HG03097 (cell line): ENCODE measurements around the gene ALAS1.
A peak's percentile ranks its signal among the peaks of the same experiment; 100 is the strongest.

Experiments
- ATAC-seq: cut with Tn5 transposase; IDR thresholded peaks from one replicate; pipeline ENCODE4 v1.9.1; 2021; ENCODE audit not compliant: unreplicated experiment, low FRiP score

Gene ALAS1

GRCh38 chr3:52246728-52247408, 48.9 kb downstream of the ALAS1 start:
- no peak for ATAC-seq

DNA sequence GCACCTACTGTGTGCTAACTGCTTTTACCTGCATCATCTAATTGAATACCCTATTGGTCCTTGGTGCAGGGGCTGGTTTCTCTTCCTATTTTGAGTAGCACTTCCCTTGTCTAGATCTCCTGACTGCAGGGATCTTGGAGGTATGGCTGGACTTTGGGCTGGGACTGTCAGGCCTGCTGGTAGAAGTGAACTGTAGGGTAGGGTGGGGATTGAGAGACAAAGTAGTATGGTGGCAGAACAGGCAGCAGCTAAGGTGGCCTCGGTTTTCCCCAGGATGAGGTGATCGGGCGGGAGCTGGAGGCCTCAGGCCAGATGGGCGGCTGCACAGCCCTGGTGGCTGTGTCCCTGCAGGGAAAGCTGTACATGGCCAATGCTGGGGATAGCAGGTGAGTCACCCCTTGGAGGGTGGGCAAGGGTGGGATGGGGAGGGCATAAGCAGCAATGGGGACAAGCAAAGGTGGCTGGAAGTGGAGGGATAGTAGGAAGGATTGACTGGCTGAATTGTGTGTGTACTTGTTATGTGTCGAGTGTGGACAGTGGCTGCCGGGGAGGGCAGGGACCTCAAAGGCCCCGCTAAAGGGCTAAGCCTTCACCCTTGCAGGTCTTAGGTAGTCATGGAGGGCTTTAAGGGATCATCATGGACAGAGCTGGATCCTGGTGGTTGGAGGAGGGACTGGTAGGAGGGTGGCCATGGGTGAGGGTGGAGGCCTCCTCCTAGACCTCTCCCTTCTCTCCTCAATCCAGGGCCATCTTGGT, 49.6 kb downstream of the ALAS1 start:
- ATAC-seq, result no peak

DNA sequence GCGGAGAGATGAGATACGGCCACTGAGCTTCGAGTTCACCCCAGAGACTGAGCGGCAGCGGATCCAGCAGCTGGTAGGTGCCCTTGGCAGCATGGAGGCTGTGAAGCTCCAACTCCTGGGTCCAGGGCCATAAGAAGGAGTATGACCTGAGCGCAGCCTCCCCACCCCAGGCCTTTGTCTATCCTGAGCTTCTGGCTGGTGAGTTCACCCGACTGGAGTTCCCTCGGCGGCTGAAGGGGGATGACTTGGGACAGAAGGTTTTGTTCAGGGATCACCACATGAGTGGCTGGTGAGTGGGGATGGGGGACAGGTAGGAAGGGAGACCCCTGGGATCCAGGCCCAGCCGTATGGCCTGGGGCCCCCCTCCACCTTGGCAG, 50.2 kb downstream of the ALAS1 start:
- no peak for ATAC-seq

DNA sequence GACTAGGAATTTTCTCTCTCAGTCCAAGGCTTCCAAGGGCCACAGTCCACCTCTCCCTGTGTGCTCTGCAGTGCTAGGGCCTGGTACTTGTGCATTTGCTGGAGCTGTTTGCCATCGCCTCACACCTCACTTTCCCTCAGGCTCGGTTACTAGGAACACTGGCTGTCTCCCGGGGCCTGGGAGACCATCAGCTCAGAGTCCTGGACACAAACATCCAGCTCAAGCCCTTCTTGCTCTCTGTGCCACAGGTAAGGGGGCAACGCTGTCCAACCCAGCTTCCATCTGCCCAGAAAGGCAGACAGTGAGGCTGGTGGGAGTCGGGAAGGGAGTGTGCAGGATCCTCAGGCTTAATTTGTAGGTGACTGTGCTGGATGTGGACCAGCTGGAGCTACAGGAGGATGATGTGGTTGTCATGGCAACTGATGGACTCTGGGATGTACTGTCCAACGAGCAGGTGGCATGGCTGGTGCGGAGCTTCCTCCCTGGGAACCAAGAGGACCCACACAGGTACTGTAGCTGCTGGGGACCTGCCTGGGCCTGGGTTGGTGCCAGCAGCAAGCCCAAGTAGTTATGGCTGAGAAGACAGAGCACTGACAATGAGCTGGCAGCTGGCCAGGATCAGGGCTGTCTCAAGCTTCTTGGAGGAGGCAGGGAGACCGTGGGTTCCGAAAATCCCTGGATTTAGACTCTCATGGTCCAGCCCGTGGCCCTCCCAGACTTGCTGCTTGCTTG, 51.0 kb downstream of the ALAS1 start:
- ATAC-seq, result no peak

DNA sequence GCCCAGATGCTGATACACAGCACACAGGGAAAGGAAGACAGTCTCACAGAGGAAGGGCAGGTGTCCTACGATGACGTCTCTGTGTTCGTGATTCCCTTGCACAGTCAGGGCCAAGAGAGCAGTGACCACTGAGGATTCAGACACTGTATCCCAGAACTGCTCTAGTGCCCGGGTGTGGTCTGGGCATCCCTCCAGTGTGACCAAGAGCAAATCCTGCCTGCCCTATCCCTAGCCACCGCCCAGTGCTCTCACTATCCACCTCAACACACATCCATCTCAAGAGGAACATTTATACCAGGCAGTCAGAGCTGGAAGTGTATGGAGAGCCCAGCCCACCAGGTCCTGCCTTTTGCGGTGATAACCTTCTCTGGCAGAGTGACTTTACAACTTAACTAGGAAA, 51.7 kb downstream of the ALAS1 start:
- ATAC-seq, result no peak

- ATAC-seq, result no peak
These were observed 52.2 kb downstream of the ALAS1 start for GRCh38 chr3:52250122-52250521.

GRCh38 chr3:52253314-52254304, 55.6 kb downstream of the ALAS1 start:
- peak; percentile 77 for ATAC-seq

GRCh38 chr3:52254608-52255007, 56.6 kb downstream of the ALAS1 start:
- no peak for ATAC-seq

GRCh38 chr3:52256159-52256558, 58.2 kb downstream of the ALAS1 start:
- no peak for ATAC-seq

GRCh38 chr3:52256622-52257021, 58.7 kb downstream of the ALAS1 start:
- ATAC-seq, result no peak

DNA sequence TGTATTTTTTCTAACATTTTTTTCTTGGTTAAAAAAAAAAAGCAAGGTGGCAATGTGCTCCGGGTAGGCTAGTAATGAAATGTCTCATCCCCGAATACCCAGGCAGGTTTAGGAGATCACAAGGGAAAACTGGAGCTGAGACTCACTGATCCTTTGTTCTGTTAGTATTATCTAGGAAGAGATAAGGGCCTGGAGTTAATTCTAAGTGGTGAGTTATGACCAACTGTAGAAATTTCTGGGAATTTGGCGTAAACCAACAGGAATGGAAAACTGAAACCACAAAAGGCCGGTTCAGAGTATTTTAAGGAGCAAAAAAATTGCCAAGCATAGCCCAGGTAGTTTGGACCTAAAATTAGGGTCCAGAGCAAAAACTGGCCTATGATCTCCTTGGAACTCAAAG, 60.0 kb downstream of the ALAS1 start:
- ATAC-seq, result no peak

- ATAC-seq, result no peak
These were observed 61.1 kb downstream of the ALAS1 start for GRCh38 chr3:52259035-52259434.

- no peak for ATAC-seq
These were observed 61.5 kb downstream of the ALAS1 start for GRCh38 chr3:52259448-52259847.

DNA sequence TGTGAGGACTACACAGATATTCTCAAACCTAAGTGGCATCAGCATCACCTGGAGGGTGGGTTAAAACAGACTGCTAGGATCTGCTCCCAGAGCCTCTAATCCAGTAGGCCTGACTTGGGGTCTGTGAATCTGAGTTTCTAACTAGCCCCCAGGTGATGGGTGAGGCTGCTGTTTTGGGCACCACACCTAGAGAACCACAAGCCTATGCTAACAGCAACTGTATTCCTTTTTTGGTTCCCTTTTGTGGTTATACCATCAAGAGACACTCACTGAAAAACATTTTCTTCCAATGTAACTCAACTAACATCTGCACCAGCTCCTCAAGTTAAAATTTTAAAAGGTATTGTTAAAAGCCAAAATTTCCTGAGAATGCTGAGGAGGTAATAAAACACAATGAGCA, 64.5 kb downstream of the ALAS1 start:
- ATAC-seq, result no peak
